GM21447 (cell line): ENCODE measurements around the gene CCDC8.
"Not testable (repeated sequence)": the region's sequence is repeated elsewhere in the genome, so short reads cannot be mapped to it uniquely, and the experiment has no call there.

ENCODE experiments used
- ATAC-seq: cut with Tn5 transposase; IDR thresholded peaks from one replicate; pipeline ENCODE4 v1.9.1; 2021; ENCODE audit not compliant: unreplicated experiment

Gene CCDC8

DNA sequence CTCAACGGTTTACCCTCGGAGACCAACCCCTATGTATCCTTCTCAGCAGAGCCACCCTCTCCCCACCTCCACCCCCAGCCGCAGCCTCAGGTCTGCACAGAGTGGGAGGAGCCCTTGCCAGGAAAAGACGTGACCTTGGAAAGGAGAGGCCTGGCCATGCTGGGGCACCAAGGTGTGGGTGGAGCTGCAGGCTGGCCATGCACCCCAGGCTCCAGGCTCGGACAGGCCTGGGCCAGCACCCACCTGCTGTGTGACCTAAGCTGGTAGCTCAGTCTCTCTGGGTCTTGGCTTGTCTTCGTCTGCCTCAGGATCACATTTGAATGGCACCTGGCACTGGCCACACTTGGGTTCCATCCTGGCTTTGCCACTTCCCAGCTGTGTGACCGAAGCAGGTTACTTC, 29.5 kb downstream of the CCDC8 start:
- ATAC-seq, result no peak

DNA sequence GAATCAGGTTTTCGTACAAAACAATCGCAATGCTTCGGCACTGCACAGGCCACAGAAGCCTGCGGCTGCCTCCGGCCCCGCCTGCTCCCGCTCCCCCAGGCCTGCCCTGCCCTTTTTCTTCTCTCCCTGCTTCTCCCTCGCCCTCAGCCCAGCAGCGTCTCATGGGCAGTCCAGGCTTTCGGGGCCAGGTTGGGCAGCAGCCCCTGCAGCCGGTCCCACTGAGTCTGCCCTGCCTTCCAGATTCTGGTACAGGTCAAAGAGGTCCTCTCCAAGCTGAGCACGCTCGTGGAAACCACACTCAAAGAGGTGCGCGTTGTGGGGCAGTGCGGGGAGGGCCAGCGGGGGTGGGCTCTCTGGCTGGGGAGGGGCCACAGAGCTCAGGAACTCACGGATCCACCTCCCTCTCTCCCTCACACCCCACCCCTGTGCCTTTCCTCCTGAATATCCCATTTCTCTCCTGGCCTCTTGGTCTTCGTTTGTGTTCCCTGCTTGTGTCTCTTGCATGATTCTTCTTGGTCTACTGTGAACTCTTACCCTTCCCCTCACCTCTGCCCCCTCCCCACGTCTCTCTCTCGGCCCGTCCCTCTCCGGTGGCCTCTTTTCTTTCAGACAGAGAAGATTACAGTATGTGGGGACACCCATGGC, 30.1 kb downstream of the CCDC8 start:
- ATAC-seq, result no peak

DNA sequence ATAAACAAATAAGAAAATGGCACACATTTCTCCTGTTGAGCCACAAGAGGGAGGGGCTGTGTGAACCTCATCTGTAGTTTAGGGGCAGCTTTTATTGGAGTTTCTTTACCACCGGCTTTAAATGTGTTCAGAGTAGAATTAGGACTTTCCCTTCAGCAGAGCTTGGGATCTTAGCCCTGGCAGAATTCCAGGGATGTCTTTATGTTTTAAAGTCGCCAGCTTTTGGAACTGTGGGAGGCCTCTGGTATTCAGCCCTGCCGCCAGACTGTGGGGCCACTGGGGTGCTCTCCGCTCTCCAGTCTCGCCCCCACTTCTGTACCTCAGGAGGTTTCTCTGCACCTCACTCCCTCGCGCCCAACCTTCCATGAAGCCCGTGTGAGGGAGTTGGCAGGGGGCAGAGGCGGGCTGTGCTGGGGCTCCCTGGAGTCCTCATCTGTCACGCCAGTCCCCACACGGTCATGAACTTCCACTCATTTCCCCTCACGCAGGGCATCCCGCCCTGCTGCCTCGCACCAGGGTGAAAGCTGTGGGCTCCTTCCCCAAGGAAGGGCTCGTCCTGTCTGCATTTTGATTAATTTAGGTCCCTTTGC, 31.5 kb downstream of the CCDC8 start:
- ATAC-seq, result no peak

DNA sequence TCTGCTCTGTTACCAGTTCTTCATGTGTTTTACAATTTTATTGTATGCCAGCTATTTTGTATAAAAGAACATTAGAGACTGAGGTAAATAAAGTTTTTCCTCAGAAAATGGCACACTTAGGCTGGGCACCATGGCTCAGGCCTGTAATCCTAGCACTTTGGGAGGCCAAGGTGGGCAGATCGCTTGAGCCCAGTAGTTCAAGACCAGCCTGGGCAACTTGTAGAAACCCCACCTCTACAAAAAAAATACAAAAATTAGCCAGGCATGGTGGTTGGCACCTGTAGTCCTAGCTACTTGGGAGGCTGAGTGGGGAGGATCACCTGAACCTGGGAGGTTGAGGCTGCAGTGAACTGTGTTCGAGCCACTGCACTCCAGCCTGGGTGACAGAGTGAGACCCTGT, 32.0 kb downstream of the CCDC8 start:
- ATAC-seq, result no peak

DNA sequence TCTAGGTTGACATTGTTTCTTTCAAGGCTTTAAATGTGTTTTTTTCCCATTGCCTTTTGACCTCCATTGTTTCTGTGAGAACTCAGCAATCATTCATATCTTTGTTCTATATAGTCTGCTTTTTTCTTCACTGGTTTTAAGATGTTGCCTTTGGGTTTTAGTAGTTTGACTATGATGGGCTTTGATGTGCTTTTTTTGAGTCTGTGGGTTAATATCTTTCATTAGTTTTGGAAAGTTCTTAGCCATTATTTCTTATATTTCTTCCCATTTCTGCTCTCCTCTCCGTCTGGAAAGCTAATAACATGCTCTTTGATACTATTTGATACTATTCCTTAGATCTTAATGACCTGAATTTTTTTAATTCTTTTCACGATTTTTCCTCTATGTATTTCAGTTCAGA, 32.7 kb downstream of the CCDC8 start:
- no peak for ATAC-seq

DNA sequence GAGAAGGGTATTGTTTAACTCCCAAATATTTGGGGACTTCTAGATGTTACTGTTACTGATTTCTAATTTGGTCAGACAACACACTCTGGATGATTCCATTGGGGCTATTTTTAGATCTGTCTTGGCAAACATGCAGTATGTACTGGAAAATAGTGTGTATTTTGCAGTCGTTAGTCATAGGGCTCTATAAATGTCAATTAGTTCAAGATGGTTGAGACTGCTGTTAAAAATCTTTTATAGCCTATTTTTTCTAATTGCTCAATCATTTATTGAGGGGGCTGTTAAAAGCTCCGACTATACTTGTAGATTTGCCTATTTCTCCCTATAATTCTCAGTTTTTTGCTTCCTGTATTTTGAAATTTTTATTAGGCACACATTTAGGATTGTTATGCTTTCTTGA, 35.1 kb downstream of the CCDC8 start:
- ATAC-seq, result no peak

DNA sequence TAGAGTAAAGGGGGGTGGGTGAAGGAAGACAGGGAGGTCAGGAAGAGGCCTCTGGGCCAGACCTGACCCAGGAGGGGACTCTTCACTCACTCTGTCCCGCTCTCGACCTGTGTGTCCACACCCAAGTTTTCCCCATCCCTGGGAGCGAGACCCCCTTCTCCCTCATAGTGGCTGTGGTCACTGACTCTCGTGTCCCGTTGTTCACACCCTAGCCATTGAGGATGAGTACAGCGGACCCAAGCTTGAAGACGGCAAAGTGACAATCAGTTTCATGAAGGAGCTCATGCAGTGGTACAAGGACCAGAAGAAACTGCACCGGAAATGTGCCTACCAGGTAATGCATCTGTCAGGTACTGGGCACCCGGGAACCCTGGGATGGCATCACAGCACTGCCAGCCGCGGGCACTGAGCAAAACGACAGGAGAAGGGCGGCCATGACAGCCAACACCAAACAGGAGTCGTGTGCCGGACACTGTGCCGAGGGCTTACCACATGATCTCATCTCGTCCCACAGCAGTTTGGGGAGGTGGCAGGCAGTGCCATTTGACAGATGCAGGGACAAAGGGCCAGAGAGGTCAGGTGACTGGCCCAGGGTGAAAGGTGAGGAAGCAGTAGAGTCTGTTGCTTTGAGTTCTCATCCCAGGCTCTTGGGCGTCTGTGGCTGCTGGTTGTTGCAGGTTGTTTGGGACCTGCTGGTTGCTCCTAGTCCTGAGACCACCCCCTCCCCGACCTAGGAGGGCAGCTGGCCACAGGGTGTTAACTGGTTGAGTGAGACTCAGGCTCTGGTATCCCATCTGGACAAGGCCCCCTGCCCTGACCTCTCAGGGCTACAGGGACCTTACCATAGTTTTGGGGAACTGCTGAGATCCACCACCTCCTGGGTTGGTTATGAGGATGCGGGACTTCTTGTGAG, 36.9 kb downstream of the CCDC8 start:
- ATAC-seq, result no peak

DNA sequence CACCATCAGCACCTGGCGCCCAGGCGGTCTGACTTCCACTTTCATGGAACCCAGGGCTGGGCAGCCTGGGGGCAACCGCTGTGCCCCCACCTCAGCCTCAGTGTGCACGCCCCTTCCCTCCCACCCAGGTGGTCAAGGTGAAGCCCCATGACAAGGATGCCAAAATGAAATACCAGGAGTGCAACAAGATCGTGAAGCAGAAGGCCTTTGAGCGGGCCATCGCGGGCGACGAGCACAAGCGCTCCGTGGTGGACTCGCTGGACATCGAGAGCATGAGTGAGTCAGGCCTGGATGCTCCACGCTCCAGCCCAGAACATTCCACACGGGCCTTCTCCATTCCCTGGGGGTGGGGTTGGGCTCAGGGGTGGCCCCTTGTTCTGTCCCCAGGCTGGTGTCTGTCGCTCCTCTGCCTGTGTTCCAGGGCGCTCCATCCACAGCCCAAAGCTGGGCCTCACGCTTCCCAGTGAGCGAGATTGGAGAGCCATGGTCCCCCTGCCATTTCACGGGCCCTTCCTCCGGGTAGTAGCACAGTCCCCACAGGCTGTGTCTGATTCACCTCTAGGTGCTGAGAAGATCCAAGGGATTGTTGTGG, 37.8 kb downstream of the CCDC8 start:
- not testable (repeated sequence) for ATAC-seq

DNA sequence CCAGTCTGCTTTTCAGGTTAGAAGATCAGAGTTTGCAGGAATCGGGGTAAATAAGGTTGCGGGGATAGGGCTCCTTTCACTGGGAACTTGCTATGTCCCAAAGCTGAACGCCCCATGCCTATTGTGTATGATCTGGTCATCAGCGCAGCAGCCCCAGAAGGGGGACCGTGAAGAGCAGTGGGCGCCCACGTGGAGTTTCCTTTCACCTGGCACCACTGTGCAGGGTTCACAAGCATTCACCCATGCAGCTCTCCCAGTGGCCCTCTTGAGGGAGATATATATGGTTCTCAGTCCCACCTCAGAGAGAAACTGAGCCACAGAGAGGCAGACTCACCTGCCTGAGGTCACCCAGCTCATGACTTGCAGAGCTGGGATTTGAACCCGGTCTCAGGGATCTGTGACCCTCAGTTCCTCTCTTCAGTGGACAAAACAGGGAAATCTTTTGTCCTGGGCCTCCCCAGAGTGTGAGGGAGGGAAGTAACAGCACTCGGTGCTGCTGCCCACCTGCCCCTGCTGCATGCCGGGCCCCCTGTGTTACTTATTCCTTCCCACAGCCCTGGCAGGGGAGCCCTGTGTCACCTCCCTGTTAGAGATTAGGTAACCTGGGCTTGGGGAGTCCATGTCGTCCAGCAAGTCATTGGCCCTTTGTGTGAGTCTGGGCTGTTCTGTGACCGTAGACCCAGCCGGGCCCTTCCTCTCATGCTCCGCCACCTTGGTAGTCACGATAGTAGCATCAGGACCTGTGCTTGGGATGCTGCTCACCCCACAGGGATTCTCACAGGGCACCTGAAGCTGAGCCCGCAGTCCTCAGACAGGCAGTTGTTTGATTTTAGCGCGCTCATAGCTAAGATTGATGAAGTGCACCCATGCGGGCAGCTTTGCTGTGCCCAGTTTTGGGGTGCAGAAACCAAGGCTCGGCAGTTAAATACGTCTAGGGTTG, 38.6 kb downstream of the CCDC8 start:
- ATAC-seq, result no peak

DNA sequence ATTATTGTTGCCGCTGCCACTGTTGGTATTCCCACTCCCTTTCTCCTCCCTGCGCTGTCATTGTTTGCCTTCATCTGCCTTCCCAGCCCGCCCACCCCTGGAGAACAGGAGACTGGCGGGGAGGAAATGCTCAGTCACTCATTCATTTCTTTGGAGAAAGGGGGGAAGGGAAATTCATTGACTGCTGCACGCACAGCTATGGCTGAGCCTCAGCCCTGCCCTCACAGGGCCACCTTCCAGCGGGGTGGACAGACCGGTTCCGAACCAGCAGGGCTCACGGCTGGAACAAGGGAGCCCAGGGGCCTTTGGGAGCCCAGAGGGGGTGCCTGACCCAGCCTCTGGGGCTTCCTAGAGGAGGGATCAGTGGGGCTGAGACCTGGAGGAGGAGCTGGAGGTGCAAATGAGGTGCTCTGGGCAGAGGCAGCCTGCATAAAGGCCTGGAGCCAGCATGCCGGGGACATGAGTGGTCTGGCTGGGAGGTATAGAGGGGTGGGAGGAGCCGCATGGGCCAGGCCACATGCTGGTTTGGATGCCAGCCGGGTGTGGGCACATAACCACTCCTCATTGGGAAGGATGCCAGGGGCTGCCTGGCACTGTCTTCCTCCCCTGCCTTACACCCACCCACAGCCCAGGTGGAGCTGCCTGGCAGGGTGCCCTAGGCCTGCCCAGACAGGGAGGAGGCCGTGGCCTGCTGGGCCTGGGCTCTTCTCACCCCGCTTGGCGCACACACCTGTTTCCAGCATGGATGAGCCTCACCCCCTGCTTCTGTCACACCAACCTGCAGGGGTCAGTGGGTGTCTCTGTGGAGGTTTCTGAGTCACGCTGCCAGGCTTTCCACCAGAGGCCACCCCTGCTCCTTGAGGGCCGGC, 39.6 kb downstream of the CCDC8 start:
- ATAC-seq, result no peak

DNA sequence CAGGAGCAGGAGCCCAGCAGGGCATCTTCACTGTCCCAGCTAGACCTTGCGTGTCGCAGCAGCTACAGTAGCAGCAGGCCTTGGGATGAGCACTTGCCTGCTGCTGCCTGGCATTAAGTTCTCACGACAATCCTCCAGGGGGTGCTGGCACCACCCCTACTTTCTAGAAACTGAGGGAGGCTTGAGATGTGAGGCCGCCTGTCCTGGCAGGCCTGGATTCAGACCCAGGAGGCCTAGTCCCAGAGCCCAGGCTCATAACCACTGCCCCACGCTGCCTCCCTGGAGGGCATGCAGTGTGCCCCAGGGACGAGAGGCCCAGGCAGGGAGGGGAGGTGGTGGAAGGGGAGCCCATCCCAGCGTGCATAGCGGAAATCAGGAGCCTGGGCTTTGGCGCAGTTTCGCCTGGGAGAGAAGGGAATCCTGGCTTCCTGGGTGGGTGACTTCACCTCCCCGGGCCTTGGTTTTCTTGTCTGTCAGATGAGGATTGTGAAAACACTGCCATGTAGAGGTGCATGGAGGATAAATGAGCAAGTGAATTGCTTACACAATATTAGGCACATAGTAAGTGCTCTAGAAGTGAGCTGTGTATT, 40.4 kb downstream of the CCDC8 start:
- no peak for ATAC-seq

DNA sequence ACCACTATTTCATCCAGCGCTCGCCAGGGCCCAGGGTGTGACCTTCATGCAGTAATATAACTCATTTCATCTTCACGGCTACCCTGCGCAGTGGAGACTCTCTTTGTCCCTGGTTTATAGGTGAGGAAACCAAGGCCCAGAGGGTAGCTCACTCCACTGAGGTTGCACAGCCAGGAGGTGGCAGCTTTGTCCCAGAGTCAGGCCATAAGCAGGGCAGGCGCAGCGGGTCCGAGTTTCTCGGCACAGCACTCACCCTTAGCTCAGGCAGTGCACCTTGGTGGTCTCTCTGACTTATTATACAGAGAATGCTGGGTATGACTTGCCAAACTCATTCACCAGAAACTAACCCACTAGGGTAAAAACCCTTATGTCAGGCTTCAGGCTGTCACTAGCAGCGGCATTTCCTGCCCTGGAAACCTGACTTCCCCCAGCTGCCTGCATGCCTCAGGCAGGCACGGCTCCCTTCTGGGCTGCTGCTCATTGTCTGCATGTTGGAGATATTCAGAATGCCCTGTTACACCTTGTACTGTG, 41.9 kb downstream of the CCDC8 start:
- no peak for ATAC-seq

DNA sequence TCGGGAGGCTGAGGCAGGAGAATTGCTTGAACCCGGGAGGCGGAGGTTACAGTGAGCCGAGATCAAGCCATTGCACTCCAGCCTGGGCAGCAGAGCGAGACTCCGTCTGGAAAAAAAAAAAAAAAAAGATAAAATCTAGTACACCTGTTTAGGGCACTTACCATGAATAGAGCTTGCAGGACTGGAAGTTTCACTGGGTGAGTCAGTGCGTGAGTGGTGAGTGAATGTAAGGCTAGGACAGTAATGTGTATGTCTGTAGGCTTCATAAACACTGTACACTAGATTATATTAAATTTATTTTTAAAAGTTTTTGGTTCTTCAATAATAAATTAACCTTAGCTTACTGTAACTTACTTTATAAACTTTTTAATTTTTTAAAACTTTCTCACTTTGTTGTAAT, 43.5 kb downstream of the CCDC8 start:
- no peak for ATAC-seq

DNA sequence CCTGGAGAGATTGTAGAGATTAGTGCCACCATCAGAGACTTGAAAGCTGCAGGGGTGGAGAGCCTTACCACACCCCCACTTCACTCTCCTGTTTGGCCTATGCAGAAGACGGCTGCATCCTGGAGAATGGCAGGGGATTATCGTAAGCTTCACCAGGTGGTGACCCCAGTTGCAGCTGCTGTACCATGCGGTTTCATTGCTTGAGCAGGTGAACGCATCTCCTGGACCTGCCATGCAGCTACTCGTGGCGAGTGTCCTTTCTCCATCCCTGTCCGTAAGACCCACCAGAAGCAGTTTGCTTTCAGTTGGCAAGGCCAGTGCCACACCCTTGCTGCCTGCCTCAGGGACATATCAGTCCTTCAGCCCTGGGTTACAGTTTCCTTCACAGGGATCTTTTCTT, 45.2 kb downstream of the CCDC8 start:
- ATAC-seq, result no peak

DNA sequence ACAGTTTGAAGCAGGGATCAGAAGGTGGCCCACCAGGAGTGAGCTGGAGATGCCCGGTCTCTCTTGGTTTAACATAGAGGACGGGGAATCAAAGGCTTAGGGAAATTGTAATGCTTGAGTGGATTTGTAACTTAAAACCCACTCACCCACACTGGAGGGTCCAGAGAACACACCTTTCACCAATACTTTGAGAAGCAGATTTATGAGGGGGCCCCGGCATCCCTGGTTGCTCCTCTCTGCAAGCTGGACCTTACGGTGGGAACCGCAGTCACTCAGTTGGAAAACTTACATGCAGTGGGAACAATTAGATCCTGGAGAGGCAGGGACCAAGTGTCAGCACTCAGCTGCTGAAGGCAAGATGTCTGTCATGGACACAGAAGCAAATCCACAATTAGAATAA, 45.9 kb downstream of the CCDC8 start:
- ATAC-seq, result no peak

DNA sequence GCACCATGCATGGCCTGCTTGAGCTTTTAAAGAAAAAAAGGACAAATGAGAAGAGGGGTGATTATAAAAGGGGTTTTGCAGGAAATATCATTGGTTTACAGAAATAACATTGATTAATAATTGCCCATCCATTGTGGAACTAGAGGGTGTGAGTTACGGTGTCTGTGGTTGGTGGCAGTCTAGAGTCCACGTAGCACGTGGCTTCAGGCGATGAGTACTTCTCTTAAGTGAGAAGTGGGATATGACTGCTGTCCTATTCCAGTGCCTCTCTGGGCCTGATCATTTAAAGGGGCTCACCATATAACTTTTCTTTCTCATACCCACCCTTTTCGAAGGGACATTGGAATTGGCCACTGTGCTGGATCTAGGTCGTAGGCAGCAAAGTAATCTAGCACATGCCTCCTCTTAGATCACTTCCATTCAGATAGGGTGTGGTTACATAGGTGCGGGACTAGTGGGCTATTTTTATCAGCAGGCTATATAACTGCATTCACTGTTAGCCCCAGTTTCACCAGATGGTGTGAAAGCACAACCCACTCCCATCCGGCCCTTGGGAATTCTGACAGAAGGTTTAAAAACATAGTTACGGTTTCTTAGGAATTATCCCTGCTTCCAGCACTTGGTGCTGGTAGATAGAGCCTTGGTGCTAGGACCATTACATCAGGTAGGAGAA, 46.6 kb downstream of the CCDC8 start:
- no peak for ATAC-seq

DNA sequence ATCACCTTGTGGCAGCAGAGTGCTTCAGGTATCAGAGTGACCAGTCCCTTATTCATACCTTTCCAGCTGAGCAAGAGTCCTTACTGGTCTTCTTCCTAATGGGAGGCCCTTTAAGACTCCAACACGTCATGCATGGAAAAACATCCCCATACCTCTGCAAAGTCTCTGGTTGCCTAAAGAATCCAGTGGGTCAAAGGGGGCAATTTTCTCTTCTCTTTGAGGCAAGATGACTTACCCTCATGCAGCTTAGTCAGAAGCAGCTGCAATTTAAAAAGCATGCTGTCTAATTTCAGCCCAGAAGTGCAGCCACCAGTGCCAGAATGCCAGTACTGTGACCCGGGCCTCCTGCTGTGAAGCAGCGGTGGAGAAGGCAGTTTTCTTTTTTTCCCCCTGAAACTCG, 47.8 kb downstream of the CCDC8 start:
- no peak for ATAC-seq

DNA sequence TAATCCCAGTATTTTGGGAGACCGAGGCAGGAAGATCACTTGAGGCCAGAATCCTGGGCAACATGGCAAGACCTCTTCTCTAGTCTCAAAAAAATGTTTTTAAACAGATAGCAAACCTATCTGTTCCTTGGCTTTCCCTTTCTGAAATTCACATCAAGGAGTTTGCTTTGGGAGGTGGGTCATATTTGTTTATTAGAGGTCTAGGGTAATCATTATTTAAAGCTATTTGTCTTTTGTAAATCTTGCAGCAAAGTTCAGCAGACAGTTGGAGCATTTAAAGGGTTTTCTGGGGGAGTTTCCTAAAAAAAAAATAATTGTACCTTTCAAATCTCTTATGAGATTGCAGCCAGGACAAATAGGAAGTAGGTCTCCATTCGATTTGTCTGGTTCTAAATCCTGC, 49.0 kb downstream of the CCDC8 start:
- ATAC-seq, result no peak

DNA sequence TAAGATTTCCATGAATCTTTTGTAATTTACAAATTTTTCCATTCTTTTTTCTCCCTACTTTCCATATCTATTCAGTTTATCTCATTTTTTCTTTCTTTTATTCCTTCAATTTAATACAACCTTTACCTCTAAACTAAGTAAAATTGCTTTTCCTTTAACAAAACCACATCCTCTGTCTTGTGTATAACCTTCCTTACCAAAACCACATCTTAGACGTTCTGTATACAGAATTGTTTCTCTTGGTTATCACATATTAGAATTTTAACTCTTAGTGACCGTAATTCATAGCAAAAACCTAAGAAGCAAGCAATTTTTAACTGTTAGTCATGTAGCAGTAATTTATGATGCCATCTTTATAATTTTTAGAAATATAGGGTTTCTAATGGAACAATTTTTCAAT, 51.4 kb downstream of the CCDC8 start:
- no peak for ATAC-seq
